HG03064 (cell line): Measurements from ENCODE around the gene ZBTB11.
"Not testable (repeated sequence)": the region's sequence is repeated elsewhere in the genome, so short reads cannot be mapped to it uniquely, and the experiment has no call there.

Experiments
- ATAC-seq: cut with Tn5 transposase; IDR thresholded peaks from one replicate; pipeline ENCODE4 v1.9.1; 2021; ENCODE audit warnings: low read depth; ENCODE audit not compliant: unreplicated experiment

Gene ZBTB11

DNA sequence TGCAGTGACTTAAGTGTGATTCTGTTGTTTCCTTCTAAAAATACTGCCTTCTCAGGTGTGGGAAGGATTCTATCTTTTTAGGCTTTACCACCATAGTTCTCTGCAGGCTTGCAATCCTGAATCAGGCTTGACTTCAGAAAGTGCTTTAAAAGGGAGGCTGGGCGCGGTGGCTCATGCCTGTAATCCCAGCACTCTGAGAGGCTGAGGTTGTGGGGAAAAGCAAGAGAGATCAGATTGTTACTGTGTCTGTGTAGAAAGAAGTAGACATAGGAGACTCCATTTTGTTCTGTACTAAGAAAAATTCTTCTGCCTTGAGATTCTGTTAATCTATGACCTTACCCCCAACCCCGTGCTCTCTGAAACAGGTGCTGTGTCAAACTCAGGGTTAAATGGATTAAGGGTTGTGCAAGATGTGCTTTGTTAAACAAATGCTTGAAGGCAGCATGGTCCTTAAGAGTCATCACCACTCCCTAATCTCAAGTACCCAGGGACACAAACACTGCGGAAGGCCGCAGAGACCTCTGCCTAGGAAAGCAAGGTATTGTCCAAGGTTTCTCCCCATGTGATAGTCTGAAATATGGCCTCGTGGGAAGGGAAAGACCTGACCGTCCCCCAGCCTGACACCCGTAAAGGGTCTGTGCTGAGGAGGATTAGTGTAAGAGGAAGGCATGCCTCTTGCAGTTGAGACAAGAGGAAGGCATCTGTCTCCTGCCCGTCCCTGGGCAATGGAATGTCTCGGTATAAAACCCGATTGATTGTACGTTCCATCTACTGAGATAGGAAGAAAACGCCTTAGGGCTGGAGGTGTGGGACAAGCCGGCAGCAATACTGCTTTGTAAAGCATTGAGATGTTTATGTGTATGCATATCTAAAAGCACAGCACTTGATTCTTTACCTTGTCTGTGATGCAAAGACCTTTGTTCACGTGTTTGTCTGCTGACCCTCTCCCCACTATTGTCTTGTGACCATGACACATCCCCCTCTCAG, 15.0 kb upstream of the ZBTB11 start:
- not testable (repeated sequence) for ATAC-seq

DNA sequence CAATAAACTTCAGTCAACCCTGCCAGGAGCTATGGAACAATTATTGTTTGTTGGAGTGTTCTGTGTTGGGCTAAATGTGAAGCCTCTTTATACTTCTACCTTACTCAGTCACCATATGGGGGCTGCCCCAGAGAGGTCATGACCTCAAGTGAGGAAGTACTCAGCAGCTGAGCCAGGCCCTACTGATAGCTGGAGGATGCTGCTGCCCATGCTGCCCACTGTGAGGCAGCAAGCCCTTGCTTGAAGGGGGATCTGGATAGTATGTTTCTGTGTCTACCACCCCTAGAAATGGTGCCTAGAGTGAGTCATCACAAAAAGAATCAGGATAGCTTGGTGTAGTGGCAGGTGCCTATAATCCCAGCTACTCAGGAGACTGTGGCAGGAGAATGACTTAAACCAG, 14.0 kb upstream of the ZBTB11 start:
- no peak for ATAC-seq

DNA sequence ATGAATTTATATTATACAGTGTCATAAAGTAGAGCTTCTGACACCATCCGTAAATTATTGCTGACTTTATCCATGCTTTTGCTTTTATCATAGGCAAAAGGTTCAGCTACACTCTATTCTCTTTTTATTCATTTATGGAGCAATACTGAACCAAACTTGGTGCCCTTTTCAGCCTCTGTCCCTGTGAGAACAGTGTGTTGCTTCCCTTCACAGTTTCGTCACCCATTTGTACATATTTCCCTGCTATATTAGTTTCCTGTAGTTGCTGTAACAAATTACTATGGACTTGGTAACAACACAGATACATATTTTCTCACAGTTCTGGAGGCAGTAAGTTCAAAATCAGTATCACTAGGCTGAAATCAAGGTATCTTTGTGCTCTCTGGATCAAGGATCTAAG, 12.4 kb upstream of the ZBTB11 start:
- no peak for ATAC-seq

DNA sequence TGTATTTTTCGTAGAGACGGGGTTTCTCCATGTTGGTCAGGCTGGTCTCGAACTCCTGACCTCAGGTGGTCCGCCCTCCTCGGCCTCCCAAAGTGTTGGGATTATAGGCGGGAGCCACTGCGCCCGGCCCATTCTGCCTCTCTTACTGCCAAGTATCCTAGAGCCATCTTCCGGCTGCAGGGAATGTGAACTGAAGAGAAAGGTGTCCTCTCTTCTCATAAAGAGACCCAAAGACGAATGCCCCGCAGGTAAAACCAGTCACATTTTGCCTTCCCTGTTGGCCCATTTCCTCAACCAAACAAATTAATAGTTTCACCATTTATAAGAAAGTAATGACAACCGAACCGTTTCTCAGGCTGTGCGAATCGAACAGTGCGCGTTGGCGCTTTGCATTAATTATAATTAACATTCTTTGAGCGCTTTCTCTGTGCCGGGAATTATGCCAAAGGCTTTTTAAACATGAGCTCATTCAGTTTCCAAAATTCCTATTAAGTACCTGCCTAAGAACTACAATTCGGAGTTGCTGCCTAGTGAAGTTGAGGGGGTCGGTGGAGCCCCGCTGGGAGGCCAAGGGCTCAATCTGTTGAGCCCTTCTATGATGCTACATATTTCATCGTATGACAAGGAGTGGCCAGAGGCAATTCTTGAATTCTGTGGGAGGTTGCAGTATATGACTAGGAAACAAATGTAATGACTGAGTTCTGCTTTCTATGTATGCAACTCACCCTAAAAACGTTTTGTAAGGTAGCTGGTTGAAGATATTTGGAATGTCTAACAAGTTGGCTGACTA, 10.4 kb upstream of the ZBTB11 start:
- ATAC-seq: no peak

DNA sequence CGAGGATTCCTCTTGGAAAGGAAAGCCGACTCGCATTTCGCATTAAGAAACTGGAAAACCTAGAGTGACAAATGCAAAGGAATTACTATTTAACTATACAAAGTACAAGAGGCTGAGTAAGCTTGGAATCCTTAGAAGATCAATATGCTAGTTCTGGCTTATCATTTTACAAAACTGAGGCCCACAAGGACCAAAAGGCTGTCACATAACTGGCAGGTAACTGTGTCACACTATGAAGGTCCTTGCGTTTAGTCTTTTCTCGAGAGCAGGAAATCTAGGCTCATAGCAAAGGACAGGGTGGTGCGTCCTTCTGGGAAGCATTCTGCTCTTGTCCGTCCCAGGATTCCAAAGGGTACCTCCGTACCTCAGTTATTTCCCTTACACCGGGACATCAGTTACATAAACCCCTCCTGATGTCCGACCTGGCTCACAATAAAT, 9.0 kb upstream of the ZBTB11 start:
- ATAC-seq: peak; percentile 17

GRCh38 chr3:101685050-101685400, 8.1 kb upstream of the ZBTB11 start:
- no peak for ATAC-seq

DNA sequence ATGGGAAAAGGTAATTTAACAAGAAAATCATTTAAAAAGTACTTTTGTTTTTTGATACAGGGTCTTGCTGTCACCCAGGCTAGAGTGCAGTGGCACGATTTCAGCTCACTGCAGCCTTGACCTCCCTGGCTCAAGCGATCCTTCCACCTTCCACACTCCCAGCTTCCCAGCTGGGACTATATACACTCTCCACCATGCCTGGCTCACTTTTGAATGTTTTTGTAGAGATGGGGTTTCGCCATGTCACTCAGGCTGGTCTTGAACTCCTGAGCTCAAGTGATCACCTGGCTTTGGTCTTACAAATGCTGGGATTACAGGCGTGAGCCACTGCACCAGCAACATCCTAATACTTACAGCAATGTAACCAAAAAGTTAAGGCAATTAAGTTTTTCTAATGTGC, 3.5 kb upstream of the ZBTB11 start:
- ATAC-seq: no peak

GRCh38 chr3:101678837-101679236, 1.9 kb upstream of the ZBTB11 start:
- ATAC-seq: not testable (repeated sequence)

DNA sequence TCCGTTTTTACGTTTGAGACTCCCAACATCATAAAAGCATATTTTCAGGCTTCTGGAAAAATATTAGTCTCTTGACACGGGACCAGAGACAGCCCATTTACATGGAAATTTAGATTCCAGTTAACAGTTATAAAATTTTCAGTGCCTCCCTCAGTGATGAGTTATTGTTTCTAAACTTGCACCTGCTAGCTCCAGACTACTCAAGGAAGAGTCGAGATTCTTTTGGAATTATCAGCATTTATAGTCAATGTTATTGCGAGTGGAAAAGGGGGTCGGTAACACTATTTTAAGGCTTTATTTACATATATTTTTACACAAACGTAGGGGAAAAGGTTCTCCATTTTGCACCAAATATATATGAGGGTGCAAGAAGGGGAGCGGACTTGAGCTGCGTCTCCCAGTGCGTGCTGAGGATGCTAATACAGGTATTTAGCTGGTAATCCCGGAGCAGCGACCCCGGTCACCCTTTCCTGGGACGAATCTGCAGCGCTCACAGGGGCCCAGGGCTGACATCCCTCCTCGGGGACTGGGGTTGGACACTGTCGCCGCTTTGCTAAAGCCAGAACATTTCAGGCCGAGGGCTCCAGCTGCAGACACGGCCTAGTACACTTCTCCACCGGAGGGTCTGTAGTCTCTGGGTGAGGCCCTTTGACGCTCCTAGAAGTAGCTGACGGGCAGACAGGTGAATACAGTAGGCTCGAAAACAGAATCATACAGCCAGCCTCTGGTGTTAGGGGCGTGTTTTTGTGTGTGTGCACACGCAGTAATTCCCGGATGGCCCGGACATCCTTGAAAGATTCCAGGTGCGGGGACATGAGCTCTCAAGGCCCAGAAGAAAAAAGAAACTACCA, 729 bp upstream of the ZBTB11 start:
- ATAC-seq: no peak

- peak; percentile 78 for ATAC-seq
Observed at GRCh38 chr3:101676216-101676764, 642 bp downstream of the ZBTB11 start.

GRCh38 chr3:101675709-101676215, 1.2 kb downstream of the ZBTB11 start:
- ATAC-seq: no peak

DNA sequence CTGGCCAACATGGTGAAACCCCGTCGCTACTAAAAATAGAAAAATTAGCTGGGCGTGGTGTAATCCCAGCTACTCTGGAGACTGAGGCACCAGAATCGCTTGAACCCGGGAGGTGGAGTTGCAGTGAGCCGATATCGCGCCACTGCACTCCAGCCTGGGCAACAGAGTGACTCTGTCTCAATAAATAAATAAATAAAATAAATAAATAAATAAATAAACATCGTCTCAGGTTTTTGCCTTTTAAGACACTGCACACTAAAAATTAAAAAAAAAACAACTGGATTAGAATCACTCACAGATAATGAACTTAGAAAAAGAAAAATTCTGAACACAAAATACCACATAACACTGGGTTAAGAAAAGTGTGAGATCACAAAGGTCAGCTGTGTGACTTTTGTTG, 2.4 kb downstream of the ZBTB11 start:
- no peak for ATAC-seq

DNA sequence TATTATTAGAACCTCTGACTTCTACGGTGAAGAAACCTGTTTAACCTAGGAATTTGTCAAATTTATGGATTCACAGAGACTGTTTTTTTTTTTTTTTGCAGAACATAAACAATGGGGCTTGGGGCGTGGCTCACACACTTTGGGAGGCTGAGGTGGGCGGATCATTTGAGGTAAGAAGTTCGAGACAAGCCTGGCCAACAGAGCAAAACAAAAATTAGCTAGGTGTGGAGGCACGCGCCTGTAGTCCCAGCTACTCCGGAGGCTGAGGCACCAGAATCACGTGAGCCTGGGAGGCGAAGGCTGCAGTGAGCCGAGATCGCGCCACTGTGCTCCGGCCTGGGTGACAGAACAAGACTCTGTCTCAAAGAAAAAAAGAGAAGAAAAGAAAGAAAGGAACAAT, 3.0 kb downstream of the ZBTB11 start:
- ATAC-seq: no peak

- ATAC-seq: no peak
Observed at GRCh38 chr3:101671014-101671413, 5.9 kb downstream of the ZBTB11 start.

GRCh38 chr3:101667844-101668243, 9.1 kb downstream of the ZBTB11 start:
- ATAC-seq: no peak

- no peak for ATAC-seq
Observed at GRCh38 chr3:101667331-101667730, 9.6 kb downstream of the ZBTB11 start.

DNA sequence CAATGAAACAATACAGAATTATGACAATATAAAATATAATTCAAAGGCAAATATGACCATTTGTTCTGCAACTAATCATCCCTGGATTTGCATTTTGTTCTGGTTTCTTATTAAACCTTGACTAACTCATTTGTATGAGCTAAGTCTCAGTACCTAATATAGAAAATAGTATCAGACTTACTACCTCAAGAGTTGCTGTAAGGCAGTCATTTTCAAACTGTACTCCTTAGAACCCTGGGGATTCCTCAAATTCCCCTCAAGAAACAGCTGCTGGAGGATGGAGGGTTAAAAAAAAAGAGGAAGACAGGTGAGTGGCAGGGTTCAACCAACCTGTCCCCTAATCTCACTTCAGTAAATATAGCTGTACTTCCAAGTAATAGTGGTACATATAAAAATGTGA, 11.1 kb downstream of the ZBTB11 start:
- ATAC-seq: no peak

GRCh38 chr3:101665357-101665756, 11.6 kb downstream of the ZBTB11 start:
- ATAC-seq: no peak

- no peak for ATAC-seq
Observed at GRCh38 chr3:101660714-101661113, 16.2 kb downstream of the ZBTB11 start.

GRCh38 chr3:101656651-101657050, 20.3 kb downstream of the ZBTB11 start:
- no peak for ATAC-seq
